NCI-H2196 (cell line): ENCODE data around the gene CRYGS.
"Not testable (repeated sequence)": the region's sequence is repeated elsewhere in the genome, so short reads cannot be mapped to it uniquely, and the experiment has no call there.

Experiments used
- DNase-seq: peaks from one replicate; lab custom pipeline; 2025; ENCODE audit not compliant: unreplicated experiment; lab: John Stamatoyannopoulos, UW

The CRYGS gene

GRCh38 chr3:186520431-186520830, 23.7 kb downstream of the CRYGS start:
- no peak for DNase-seq

DNA sequence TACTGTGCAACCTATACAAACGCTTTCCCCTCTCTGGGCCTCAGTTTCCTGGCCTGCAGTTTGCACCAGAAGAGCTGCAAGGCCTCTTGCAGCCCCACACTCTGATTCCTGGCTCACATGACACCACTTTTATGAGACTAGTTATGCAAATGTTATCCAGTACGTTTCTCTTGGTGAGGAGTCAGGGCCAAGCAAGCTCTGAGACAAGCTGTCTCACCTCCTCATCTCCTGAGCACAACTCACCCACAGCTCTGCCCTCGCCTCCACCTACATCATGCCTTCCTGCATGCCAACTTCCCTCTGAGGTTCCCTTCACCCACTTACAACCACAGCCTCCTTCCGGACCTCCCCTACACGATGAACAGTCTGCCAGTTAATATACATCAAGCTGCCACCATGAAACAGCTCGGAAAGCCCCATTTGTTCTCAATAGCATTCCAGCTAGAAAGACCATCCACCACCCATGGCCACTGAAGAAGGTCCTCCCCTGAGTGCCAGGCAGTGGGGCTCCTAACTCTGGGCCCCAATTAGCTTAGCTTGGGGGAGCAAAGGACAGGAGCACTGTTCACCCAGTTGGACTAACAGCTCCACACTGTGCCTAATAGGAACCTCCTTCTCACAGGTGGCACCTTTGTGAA, 25.0 kb downstream of the CRYGS start:
- no peak for DNase-seq

- no peak for DNase-seq
Observed at GRCh38 chr3:186517218-186517617, 27.0 kb downstream of the CRYGS start.

- no peak for DNase-seq
Observed at GRCh38 chr3:186516646-186517045, 27.5 kb downstream of the CRYGS start.

DNA sequence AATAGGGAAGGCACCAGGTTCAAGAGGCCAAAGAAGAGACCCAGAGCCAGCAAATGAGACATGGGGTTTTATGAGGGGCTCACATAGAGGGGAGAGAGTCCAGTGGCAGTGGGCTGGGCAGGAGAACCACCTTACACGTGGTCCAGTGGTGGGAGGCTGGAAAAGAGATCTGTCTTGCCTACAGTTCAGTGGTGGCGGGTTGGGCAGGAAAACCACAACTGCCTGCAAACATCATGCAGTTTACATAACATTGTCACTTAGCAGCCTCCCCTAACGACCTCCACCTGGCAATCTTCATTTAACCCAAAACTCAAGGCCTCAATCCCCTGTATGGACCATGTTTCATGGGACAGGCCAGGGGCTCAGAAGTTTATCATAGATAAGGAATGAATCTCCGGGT, 29.1 kb downstream of the CRYGS start:
- no peak for DNase-seq

DNA sequence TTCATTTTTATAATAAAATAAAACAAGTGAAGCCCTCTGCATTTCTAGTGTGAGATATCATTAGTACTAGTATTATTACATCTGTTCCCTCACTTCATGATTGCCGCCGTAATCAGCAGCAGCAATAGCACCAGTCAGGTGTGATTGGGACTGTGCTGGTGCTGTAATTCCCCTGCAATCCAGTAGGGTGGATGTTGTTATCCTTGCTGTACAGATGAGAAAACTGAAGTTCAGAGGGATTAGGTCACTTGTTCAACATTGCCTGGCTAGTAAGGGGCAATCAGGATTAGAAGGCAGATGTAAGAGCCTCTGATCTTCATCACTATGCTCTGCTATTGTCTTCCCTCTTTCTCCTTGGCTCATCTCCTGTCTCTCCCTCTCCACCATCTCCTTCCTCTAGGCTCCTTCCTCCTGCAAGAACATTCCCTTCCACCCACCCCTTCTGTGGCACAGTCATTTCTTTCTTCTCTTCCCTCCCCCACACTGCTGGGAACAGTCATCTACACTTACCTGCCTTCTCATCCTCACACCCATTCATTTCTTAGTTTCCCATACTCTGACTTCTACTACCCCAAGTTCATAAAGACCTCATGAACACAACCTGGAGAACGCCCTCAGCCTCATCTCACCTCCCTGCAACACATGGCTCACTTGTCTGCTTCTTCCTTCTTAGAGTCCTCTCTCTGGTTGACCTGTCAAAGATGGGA, 29.7 kb downstream of the CRYGS start:
- no peak for DNase-seq

DNA sequence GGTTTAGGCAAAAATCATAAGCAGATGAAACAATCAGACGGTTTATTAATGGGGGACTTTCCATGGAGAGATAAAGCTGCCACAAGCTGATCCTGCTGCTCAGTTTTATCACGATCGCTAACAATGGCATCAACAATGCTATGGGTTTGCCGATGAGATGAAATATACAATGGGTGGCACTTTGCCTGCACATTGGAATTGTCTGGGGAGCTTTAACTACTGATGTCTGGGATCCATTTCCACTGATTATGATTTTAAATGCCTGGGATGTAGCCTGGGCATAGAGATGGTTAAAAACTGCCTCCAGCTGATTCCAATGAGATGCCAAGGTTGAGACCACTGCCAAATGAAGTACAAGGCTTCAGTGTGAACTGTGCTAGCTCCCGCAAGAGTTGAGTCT, 30.8 kb downstream of the CRYGS start:
- no peak for DNase-seq

GRCh38 chr3:186512570-186513302, 31.4 kb downstream of the CRYGS start:
- DNase-seq, result no peak

GRCh38 chr3:186511702-186512101, 32.5 kb downstream of the CRYGS start:
- DNase-seq, result no peak

DNA sequence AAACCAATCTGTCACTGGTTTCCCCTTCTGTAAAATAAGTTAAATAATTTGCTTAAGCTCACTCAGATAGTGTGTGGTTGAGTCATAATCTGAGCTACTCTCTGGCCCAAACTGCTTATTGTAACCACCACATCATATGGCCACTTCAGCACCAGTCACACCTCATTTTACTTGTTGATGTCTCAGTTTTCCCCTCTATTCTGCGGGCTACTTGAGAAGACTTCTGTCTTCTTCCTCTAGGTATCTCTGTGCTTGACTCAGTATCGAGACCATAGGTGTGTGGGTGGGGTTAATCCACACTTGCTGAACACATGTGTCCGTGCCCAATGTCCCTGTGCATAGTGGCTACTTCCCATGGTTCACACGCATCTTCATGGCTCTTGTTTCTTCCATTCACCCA, 32.9 kb downstream of the CRYGS start:
- DNase-seq, result no peak

GRCh38 chr3:186510374-186511079, 33.7 kb downstream of the CRYGS start:
- no peak for DNase-seq

DNA sequence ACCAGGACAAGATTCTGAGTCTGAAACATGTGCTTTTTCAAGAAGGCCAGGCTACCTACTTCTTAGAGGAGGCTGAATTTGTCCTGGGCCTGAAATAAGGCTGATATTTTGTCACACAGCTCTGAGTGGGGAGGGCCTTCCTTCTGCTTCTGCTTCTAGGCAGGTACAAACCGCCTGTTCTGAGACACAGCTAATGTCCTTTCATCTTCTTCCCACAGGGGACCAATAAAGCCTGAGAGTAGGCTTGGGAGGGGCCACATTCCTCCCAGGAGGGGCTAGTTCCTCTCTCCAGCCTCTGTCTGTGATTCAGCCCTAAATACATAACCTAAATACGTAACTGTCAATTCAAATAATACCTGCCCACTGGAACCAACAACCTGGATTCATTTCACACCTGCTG, 34.8 kb downstream of the CRYGS start:
- DNase-seq, result no peak

GRCh38 chr3:186506857-186507256, 37.3 kb downstream of the CRYGS start:
- DNase-seq, result no peak

- no peak for DNase-seq
Observed at GRCh38 chr3:186506191-186506739, 37.9 kb downstream of the CRYGS start.

DNA sequence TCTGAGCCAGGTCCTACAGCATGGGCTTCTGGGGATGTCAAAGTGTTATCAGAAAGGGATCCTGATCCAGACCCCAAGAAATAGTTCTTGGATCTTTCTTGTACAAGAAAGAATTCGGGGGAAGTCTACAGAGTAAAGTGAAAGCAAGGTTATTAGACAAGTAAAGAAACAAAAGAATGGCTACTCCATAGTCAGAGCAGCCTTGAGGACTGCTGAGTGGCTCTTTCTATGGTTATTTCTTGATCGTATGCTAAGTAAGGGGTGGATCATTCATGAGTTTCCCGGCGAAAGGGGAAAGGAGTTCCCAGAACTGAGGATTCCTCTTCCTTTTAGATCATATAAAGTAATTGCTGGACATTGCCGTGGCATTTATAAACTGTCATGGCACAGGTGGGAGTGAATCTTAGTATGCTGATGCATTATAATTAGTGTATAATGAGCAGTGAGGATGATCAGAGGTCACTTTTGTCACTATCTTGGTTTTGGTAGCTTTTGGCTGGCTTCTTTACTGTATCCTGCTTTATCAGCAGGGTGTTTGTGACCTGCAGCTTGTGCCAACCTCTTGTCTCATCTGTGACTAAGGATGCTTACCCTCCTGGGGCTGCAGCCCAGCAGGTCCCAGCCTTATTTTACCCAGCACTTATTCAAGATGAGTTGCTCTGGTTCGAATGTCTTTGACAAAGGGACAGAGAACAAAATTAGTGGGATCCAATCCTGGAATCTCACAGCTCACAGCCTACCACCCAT, 41.0 kb downstream of the CRYGS start:
- DNase-seq, result no peak

- no peak for DNase-seq
Observed at GRCh38 chr3:186502138-186502948, 41.8 kb downstream of the CRYGS start.

- DNase-seq, result not testable (repeated sequence)
Observed at GRCh38 chr3:186499949-186500348, 44.2 kb downstream of the CRYGS start.

DNA sequence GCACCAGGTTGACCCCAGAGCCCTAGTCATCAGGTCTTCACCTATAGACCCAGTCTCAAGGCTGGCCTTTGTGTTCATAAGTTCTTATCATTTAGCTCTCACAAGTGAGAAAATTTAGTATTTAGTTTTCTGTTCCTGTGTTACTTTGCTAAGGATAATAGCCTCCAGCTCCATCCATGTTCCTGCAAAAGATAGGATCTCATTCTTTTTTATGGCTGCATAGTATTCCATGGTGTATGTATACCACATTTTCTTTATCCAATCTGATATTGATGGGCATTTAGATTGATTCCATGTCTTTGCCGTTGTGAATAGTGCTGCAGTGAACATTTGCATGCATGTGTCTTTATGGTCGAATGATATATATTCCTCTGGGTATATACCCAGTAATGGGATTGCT, 46.2 kb downstream of the CRYGS start:
- not testable (repeated sequence) for DNase-seq

- DNase-seq, result no peak
Observed at GRCh38 chr3:186497608-186498007, 46.6 kb downstream of the CRYGS start.

DNA sequence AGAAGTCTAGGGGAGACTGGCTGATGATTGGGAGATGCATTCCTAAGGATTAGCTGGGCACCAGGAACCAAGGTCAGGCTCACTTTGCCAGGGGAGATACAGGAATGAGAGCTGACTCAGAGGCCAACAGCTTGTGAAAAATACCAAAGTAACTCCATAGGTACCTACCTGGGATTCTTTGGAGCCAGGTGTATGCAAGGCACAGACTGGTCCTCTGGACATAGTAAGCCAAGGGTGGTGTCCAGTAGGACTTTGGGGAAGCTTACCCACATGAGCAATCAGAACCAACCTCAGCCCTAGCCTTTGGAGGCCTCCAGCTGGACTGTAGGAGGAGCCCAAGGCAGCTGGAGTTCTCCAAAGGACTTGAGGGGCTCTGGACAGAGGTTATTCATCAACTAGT, 47.5 kb downstream of the CRYGS start:
- no peak for DNase-seq
